ENCODE results near the gene ZNF593OS. TPM values are rescaled to one million over a fixed set of nuclear protein-coding genes. Genes with fewer than 3 reads are reported as not detected.
A peak's percentile ranks its signal among the peaks of the same experiment; 100 is the strongest.

Gene ZNF593OS
- total RNA-seq, 1 donor from 2014 or later, result not detected

GRCh38 chr1:26156285-26157038 lies 15.2 kb downstream of the ZNF593OS start:
- intact Hi-C loops (cut with DNase I), result no loop called here
- H3K27ac ChIP-seq, result peak overlapping the region; percentile 36

GRCh38 chr1:26155370-26156284 lies 16.0 kb downstream of the ZNF593OS start:
- no peaks in the 10 kb centered on the region for H3K36me3 ChIP-seq
- DNase-seq, result no peak
- ATAC-seq, result no peak
- no peaks in the 10 kb centered on the region for H3K9me3 ChIP-seq
- H3K27ac ChIP-seq, result peak overlapping the region; percentile 36
- no peak for TF ChIP-seq CTCF (IDR thresholded peaks at IDR 0.05)
- H3K4me1 ChIP-seq, result no peaks in the 10 kb centered on the region
- H3K4me3 ChIP-seq, result peak overlapping the region; percentile 12
- peaks cover 12% of the 10 kb centered on the region for H3K27me3 ChIP-seq
- intact Hi-C loops (cut with DNase I), result no loop called here

More at GRCh38 chr1:26156285-26157038, 15.2 kb downstream of the ZNF593OS start:
- no peak for DNase-seq
- H3K4me1 ChIP-seq, result peaks cover 7% of the 10 kb centered on the region
- no peaks in the 10 kb centered on the region for H3K9me3 ChIP-seq
- H3K36me3 ChIP-seq, result no peaks in the 10 kb centered on the region
- no peak for TF ChIP-seq CTCF (IDR thresholded peaks at IDR 0.05)
- peak overlapping the region; percentile 12 for H3K4me3 ChIP-seq
- ATAC-seq, result peak; percentile 8
- peaks cover 17% of the 10 kb centered on the region for H3K27me3 ChIP-seq

GRCh38 chr1:26154750-26155149 lies 16.9 kb downstream of the ZNF593OS start:
- no peak for TF ChIP-seq CTCF (IDR thresholded peaks at IDR 0.05)
- intact Hi-C loops (cut with DNase I), result no loop called here
- Histone ChIP-seq H3K4me3 (no peak overlapping the region), H3K4me1 (no peaks in the 10 kb centered on the region), H3K9me3 (no peaks in the 10 kb centered on the region), H3K27ac (no peak overlapping the region), H3K36me3 (no peaks in the 10 kb centered on the region), H3K27me3 (peaks cover 11% of the 10 kb centered on the region)
- DNase-seq, result no peak
- ATAC-seq, result peak; percentile 29

GRCh38 chr1:26153966-26154532 lies 17.6 kb downstream of the ZNF593OS start:
- no peak overlapping the region for H3K4me3 ChIP-seq
- no peak overlapping the region for H3K27ac ChIP-seq
- peaks cover 11% of the 10 kb centered on the region for H3K27me3 ChIP-seq
- intact Hi-C loops (cut with DNase I), result no loop called here
- no peaks in the 10 kb centered on the region for H3K4me1 ChIP-seq
- DNase-seq (no peak), ATAC-seq (peak; percentile 20)
- H3K36me3 ChIP-seq, result no peaks in the 10 kb centered on the region
- H3K9me3 ChIP-seq, result no peaks in the 10 kb centered on the region
- TF ChIP-seq CTCF (IDR thresholded peaks at IDR 0.05), result no peak

- H3K4me1 ChIP-seq, result peaks cover 7% of the 10 kb centered on the region
- no peak overlapping the region for H3K27ac ChIP-seq
- ATAC-seq, result no peak
- intact Hi-C loops (cut with DNase I), result loop anchor here (5.0 kb wide), 1 partner anchor 42 kb away; no protein-coding TSS in a partner anchor
- no peaks in the 10 kb centered on the region for H3K9me3 ChIP-seq
- H3K4me3 ChIP-seq, result no peak overlapping the region
- no peak for TF ChIP-seq CTCF (IDR thresholded peaks at IDR 0.05)
- H3K36me3 ChIP-seq, result no peaks in the 10 kb centered on the region
- H3K27me3 ChIP-seq, result no peaks in the 10 kb centered on the region
- no peak for DNase-seq
Observed at GRCh38 chr1:26148887-26149286, 22.7 kb downstream of the ZNF593OS start.
